GM12878 (cell line): ENCODE results near the gene PRDM16. TPM values are rescaled to one million over a fixed set of nuclear protein-coding genes. Genes with fewer than 3 reads are reported as not detected.

ENCODE experiments used
- ATAC-seq: fragments of 200-7000 bp; cut with Tn5 transposase; 3 replicates; pipeline ENCODE4 v1.9.1; 2020; ENCODE audit warnings: mild to moderate bottlenecking, moderate library complexity
- BruUV-seq: library from RNA; stranded (reverse); fragments of 400-500 nt; replicated peaks from 2 replicates; lab custom pipeline; 2021; lab: Mats Ljungman, UMichigan
- CTCF ChIA-PET: fragments of 300-600 bp; sonication (Branson Sonifier 250); formaldehyde crosslinking; extraction: SDS; loops from one replicate; lab custom pipeline; 2021; ENCODE audit warnings: inconsistent platforms; lab: Yijun Ruan, JAX
- POLR2A ChIA-PET: fragments of 350-600 bp; formaldehyde crosslinking; extraction: SDS; loops from one replicate; lab custom pipeline; 2021; ENCODE audit warnings: inconsistent platforms; lab: Charles Lee
- RAD21 ChIA-PET: fragments of 300-600 bp; sonication (Branson Sonifier 250); formaldehyde crosslinking; loops from one replicate; lab custom pipeline; 2023; ENCODE audit warnings: antibody characterized with exemption; ENCODE audit not compliant: unreplicated experiment; lab: Charles Lee
- SMC1A ChIA-PET: fragments of 300-600 bp; sonication (Branson Sonifier 250); formaldehyde crosslinking; loops from one replicate; lab custom pipeline; 2023; ENCODE audit not compliant: unreplicated experiment, uncharacterized antibody; lab: Charles Lee
- DNase-seq: peaks from one replicate; pipeline ENCODE4 v3.0.0-alpha.2; 2011; ENCODE audit warnings: low read depth, low spot score
- FAIRE-seq: peaks from 3 replicates; lab custom pipeline; 2011; peaks lifted over from hg19 to GRCh38; lab: Jason Lieb, UNC
- H2AFZ ChIP-seq: 2 replicates; pipeline ENCODE4 v1.6.0; 2011; ENCODE audit warnings: low read depth, low read length, control low read depth; ENCODE audit not compliant: control insufficient read depth
- H3K27ac ChIP-seq: 2 replicates; pipeline ENCODE4 v1.5.1; 2011; ENCODE audit warnings: control low read depth; ENCODE audit not compliant: control insufficient read depth, insufficient read depth
- H3K27me3 ChIP-seq, 2 experiments: replicated peaks in 1 of 2; 2 replicates each; pipeline versions ENCODE4 v1.6.0 to v1.6.1; 2011; ENCODE audit warnings: low read length in 1 of 2; ENCODE audit not compliant: control insufficient read depth in 2 of 2, insufficient read depth in 2 of 2
- H3K36me3 ChIP-seq, 2 experiments: 2 replicates each; pipeline ENCODE4 v1.5.1; 2011; ENCODE audit warnings: low read length in 1 of 2; ENCODE audit not compliant: control insufficient read depth in 2 of 2, insufficient read depth in 2 of 2
- H3K4me1 ChIP-seq: 2 replicates; pipeline ENCODE4 v1.6.1; 2011; ENCODE audit warnings: mild to moderate bottlenecking, low read length, moderate library complexity, mixed read lengths; ENCODE audit not compliant: control insufficient read depth, insufficient read depth
- H3K4me2 ChIP-seq: 2 replicates; pipeline ENCODE4 v1.6.0; 2011; ENCODE audit warnings: control low read depth; ENCODE audit not compliant: control insufficient read depth, insufficient read depth
- H3K4me3 ChIP-seq: fragments of 200-600 bp; sonication (generic); 2 replicates; pipeline ENCODE4 v1.5.1; 2016
- H3K79me2 ChIP-seq: 2 replicates; pipeline ENCODE4 v1.6.0; 2011; ENCODE audit warnings: low read length; ENCODE audit not compliant: control insufficient read depth, insufficient read depth
- H3K9ac ChIP-seq: 2 replicates; pipeline ENCODE4 v1.8.0; 2011; ENCODE audit warnings: low read length, control low read depth, mixed read lengths; ENCODE audit not compliant: control insufficient read depth, insufficient read depth
- H3K9me3 ChIP-seq: replicated peaks from 3 replicates; pipeline ENCODE4 v1.5.1; 2011; ENCODE audit warnings: mild to moderate bottlenecking, low read length; ENCODE audit not compliant: control insufficient read depth, insufficient read depth
- H4K20me1 ChIP-seq: 2 replicates; pipeline ENCODE4 v1.6.0; 2011; ENCODE audit not compliant: control insufficient read depth, insufficient read depth
- E4F1 ChIP-seq: fragments of 450-650 bp; IDR thresholded peaks from 2 replicates; pipeline ENCODE4 v1.6.1; 2018; ENCODE audit warnings: borderline replicate concordance, mild to moderate bottlenecking; ENCODE audit not compliant: partially characterized antibody
- ETV6 ChIP-seq, 2 experiments: fragments of 450-650 bp in 1 of 2; IDR thresholded peaks in 1 of 2; conservative IDR thresholded peaks in 1 of 2; 2 replicates each; pipeline ENCODE4 v1.6.1; 2014; ENCODE audit warnings: antibody characterized with exemption in 1 of 2, borderline replicate concordance in 1 of 2, low read depth in 1 of 2, mild to moderate bottlenecking in 1 of 2, moderate library complexity in 1 of 2
- FOS ChIP-seq: IDR thresholded peaks from 3 replicates; pipeline ENCODE4 v1.6.1; 2011; ENCODE audit warnings: borderline replicate concordance; ENCODE audit not compliant: insufficient read length; ENCODE audit errors: extremely low read depth
- FOXM1 ChIP-seq: IDR thresholded peaks from 2 replicates; pipeline ENCODE4 v1.6.1; 2012; ENCODE audit warnings: low read depth, mild to moderate bottlenecking, inconsistent platforms, low read length, moderate library complexity
- LARP7 ChIP-seq: fragments of 450-650 bp; IDR thresholded peaks from 2 replicates; pipeline ENCODE4 v1.6.1; 2017; ENCODE audit warnings: mild to moderate bottlenecking
- MEF2A ChIP-seq: IDR thresholded peaks from 2 replicates; pipeline ENCODE4 v1.6.1; 2011; ENCODE audit warnings: low read depth, mild to moderate bottlenecking, low read length, moderate library complexity; ENCODE audit not compliant: insufficient read depth
- MTA2 ChIP-seq: fragments of 450-650 bp; IDR thresholded peaks from 2 replicates; pipeline ENCODE4 v1.6.1; 2016; ENCODE audit warnings: low read depth, mild to moderate bottlenecking, moderate library complexity
- MTA3 ChIP-seq: IDR thresholded peaks from 2 replicates; pipeline ENCODE4 v1.6.1; 2012; ENCODE audit warnings: low read length, inconsistent platforms, borderline replicate concordance
- NR2C2 ChIP-seq: IDR thresholded peaks from 2 replicates; pipeline ENCODE4 v1.6.1; 2011; ENCODE audit warnings: borderline replicate concordance, low read depth; ENCODE audit not compliant: control insufficient read depth, insufficient read length
- RAD51 ChIP-seq: fragments of 450-650 bp; IDR thresholded peaks from 2 replicates; pipeline ENCODE4 v1.6.1; 2016; ENCODE audit warnings: moderate library complexity, mild to moderate bottlenecking, inconsistent platforms
- SMAD1 ChIP-seq: fragments of 450-650 bp; IDR thresholded peaks from 2 replicates; pipeline ENCODE4 v1.6.1; 2018; ENCODE audit warnings: mild to moderate bottlenecking, low read depth; ENCODE audit not compliant: partially characterized antibody
- SPI1 ChIP-seq: IDR thresholded peaks from 2 replicates; pipeline ENCODE4 v1.6.1; 2011; ENCODE audit warnings: low read depth, mild to moderate bottlenecking, low read length, moderate library complexity, borderline replicate concordance; ENCODE audit not compliant: insufficient read depth
- USF1 ChIP-seq: IDR thresholded peaks from 2 replicates; pipeline ENCODE4 v1.6.1; 2011; ENCODE audit warnings: borderline replicate concordance, low read depth, mild to moderate bottlenecking, moderate library complexity, mixed read lengths, low read length; ENCODE audit not compliant: insufficient read depth; ENCODE audit errors: extremely low read length
- WGBS: methylation state at CpG from one replicate; pipeline ENCODE4 v1.1.6; 2016; ENCODE audit warnings: low lambda C conversion rate; ENCODE audit not compliant: insufficient replicate concordance, insufficient coverage; ENCODE audit errors: missing lambda C conversion rate; 5-methylcytosine and 5-hydroxymethylcytosine counted together
- in situ Hi-C: fragments of 300-500 bp; cut with MboI; formaldehyde crosslinking; loops from 9 replicates; pipeline ENCODE4 v1.14.3; 2018; ENCODE audit warnings: mixed read lengths
- intact Hi-C: fragments of 100-400 bp; cut with micrococcal nuclease; formaldehyde crosslinking; loops from one replicate; pipeline ENCODE4 v1.14.2; 2022; ENCODE audit not compliant: unreplicated experiment
- polyA plus RNA-seq, 11 experiments: library from polyadenylated mRNA; depleted of rRNA in 4 of 11; unstranded in 6 of 11; stranded (reverse) in 5 of 11; fragments of >200 nt; fragmentation: Nextera tagmentation in 4 of 11; fragmentation: Illumina TruSeq in 1 of 11; extraction: Ambion mirVana in 4 of 11; extraction: Trizol in 1 of 11; gene quantifications; 1 replicate in 1 of 11; 2 replicates in 10 of 11; pipeline versions ENCODE4 v1.2.1 to v1.2.3, GENCODE V29; 2011 to 2016; ENCODE audit warnings: inconsistent platforms in 2 of 11, missing spikeins in 2 of 11, low read depth in 1 of 11
- total RNA-seq, 4 experiments: library from RNA; depleted of rRNA in 3 of 4; stranded (reverse); fragments of >200 nt in 3 of 4; fragmentation: Illumina TruSeq in 1 of 4; extraction: Trizol in 1 of 4; gene quantifications; 2 replicates each; pipeline versions ENCODE4 v1.2.1 to v1.2.3, GENCODE V29; 2013 to 2021

The PRDM16 gene
- total and polyA plus RNA-seq, 10 of the 15 experiments (the other 5 are each of a cell fraction or from before 2014, with no cell fraction given): 0.03 TPM; not detected in 9

GRCh38 chr1:3136532-3136931, 67.5 kb downstream of the PRDM16 start:
- 12% methylated on average over 5 of the region's 5 CpGs for WGBS
- POLR2A ChIA-PET: no interaction called here

More at GRCh38 chr1:3136532-3136931, 67.5 kb downstream of the PRDM16 start:
- no peaks in the 10 kb centered on the region for H3K4me1 ChIP-seq
- no peaks in the 10 kb centered on the region for H3K9me3 ChIP-seq
- no peak overlapping the region for H3K4me3 ChIP-seq
- TF ChIP-seq USF1 (no peak), MEF2A (no peak), RAD51 (no peak), FOS (no peak), MTA3 (no peak), NR2C2 (no peak), SPI1 (no peak), MTA2 (no peak), SMAD1 (no peak), FOXM1 (no peak), E4F1 (no peak), LARP7 (no peak), ETV6 (conservative IDR thresholded peaks at IDR 0.05 in 1 of 2, IDR thresholded peaks at IDR 0.05 in 1 of 2; ENCODE audit: borderline replicate concordance in 1 of 2, low read depth in 1 of 2) (no peak)
- intact Hi-C loops: no loop called here
- no peak for FAIRE-seq
- ATAC-seq: no peak
- in situ Hi-C loops: no loop called here
- no peaks in the 10 kb centered on the region for H4K20me1 ChIP-seq
- no peak overlapping the region for H2AFZ ChIP-seq
- no peak for DNase-seq
- H3K27me3 ChIP-seq: no peaks in the 10 kb centered on the region
- H3K9ac ChIP-seq: no peak overlapping the region
- no peaks in the 10 kb centered on the region for H3K79me2 ChIP-seq
- H3K27ac ChIP-seq: no peak overlapping the region
- ChIA-PET CTCF (no interaction called here), SMC1A (no interaction called here), RAD21 (no interaction called here)
- H3K4me2 ChIP-seq: no peak overlapping the region
- no TSS peak for BruUV-seq
- H3K36me3 ChIP-seq: no peaks in the 10 kb centered on the region
